ENCODE results near the gene NOP9.

- no peak for TF ChIP-seq CTCF (conservative IDR thresholded peaks at IDR 0.05; ENCODE audit: low read depth, low read length)
- no peak for TF ChIP-seq EZH2 (IDR thresholded peaks at IDR 0.05; ENCODE audit: borderline replicate concordance, low read depth, low read length, poor library complexity, severe bottlenecking)
These were observed 7.5 kb downstream of the NOP9 start for GRCh38 chr14:24307156-24307574.
